Hepatocyte (in vitro differentiated cells): ENCODE results near the gene SBK3.

Experiments used
- EZH2 ChIP-seq: fragments of 200-600 bp; sonication (generic); IDR thresholded peaks from 2 replicates; pipeline ENCODE4 v1.6.1; 2016; ENCODE audit warnings: antibody characterized with exemption, mild to moderate bottlenecking, borderline replicate concordance
- TF ChIP-seq, protein P1 (sequence below): fragments of 200-600 bp; sonication (generic); IDR thresholded peaks from 2 replicates; pipeline ENCODE4 v1.5.1; 2016; ENCODE audit warnings: antibody characterized with exemption, mild to moderate bottlenecking; ENCODE audit not compliant: poor library complexity

DNA sequence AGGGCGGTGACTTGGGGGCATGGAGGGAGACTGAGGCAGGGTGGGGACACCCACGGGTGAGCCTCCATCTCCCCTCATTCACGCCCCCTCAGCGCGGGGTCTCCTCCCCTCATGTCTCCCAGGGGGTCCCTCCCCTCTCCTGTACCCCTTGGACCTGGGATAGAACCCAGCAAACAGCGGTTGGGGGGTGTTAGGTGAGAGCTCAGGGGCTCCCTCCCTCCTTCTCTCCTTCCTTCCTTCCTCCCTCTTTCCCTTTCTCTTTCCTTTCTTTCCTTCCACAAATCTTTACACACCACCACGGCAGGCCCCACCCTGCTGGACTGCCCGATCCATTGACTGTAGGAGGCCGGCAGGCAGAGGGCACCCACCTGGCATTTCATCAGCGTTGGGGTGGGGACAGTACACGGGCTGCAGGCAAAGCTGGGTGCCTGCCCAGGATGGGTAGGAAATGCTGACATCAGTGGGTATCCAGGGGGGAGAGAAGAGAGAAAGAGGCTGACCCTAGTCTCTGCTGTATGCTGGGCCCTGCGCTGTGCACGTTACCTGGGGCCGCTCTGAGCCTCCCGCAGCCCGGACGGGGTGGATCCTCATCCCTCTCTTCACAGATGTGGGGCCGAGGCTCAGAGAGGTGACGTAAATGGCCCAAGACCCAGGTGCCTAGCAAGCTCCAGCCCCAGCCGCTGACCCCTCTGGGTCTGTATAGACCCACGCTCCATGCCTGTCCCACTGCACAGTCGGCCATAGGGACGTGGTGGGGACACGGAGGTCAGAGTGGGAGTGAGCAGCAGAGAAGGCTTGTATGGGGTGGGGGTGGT is 53.6 kb downstream of the SBK3 start:
- TF ChIP-seq, protein P1, sequence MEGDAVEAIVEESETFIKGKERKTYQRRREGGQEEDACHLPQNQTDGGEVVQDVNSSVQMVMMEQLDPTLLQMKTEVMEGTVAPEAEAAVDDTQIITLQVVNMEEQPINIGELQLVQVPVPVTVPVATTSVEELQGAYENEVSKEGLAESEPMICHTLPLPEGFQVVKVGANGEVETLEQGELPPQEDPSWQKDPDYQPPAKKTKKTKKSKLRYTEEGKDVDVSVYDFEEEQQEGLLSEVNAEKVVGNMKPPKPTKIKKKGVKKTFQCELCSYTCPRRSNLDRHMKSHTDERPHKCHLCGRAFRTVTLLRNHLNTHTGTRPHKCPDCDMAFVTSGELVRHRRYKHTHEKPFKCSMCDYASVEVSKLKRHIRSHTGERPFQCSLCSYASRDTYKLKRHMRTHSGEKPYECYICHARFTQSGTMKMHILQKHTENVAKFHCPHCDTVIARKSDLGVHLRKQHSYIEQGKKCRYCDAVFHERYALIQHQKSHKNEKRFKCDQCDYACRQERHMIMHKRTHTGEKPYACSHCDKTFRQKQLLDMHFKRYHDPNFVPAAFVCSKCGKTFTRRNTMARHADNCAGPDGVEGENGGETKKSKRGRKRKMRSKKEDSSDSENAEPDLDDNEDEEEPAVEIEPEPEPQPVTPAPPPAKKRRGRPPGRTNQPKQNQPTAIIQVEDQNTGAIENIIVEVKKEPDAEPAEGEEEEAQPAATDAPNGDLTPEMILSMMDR: no peak
- TF ChIP-seq EZH2: no peak
